HG03565 (cell line): ENCODE results near the gene NFKBIB.
"Not testable (repeated sequence)": the region's sequence is repeated elsewhere in the genome, so short reads cannot be mapped to it uniquely, and the experiment has no call there.

Source experiments
- ATAC-seq: cut with Tn5 transposase; IDR thresholded peaks from one replicate; pipeline ENCODE4 v1.9.1; 2021; ENCODE audit warnings: mild to moderate bottlenecking, moderate library complexity; ENCODE audit not compliant: unreplicated experiment

NFKBIB gene

DNA sequence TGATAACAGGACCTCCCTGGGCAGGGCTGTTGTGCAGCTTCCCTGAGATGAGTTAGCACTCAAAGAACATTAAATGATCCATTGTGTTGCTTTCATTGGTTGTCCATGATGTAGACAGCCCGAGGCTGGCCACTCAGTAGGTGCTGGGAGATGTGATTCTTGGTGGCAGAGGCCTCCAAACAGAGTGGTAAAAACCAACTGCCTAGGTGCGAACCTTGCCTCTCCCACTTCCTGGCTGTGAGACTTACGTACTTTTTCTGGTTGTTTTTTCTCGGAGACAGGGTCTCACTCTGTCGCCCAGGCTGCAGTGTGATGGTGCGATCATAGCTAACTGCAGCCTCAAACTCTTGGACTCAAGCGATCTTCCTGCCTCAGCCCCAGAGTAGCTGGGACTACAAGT is 24.6 kb downstream of the NFKBIB start:
- ATAC-seq: no peak

DNA sequence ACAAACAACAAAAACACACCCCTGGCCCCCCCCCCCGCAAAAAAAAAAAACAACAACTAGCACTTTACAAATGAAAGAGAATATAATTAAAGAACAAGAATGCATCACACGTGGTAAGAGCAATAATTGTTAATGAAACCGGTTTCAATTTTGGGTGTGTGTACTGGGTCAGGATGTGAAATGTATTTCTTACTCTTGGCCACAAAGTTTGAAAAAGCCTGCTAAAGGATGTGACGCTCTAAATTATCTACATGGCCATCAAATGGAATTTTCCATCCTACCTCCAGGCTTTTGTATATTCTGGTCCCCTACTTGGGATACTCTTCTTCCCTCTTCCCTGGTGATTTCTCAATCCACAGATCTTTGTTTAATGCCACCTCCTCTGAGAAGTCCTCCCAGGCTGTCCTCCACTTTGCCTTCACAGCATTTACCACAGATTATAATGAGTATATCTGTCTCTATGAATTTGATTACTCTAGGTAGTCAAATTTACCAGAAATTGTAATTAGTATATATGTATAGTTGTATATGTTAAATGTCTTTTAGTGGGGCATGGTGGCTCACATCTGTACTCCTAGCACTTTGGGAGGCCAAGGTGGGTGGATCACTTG is 28.7 kb downstream of the NFKBIB start:
- ATAC-seq: no peak

DNA sequence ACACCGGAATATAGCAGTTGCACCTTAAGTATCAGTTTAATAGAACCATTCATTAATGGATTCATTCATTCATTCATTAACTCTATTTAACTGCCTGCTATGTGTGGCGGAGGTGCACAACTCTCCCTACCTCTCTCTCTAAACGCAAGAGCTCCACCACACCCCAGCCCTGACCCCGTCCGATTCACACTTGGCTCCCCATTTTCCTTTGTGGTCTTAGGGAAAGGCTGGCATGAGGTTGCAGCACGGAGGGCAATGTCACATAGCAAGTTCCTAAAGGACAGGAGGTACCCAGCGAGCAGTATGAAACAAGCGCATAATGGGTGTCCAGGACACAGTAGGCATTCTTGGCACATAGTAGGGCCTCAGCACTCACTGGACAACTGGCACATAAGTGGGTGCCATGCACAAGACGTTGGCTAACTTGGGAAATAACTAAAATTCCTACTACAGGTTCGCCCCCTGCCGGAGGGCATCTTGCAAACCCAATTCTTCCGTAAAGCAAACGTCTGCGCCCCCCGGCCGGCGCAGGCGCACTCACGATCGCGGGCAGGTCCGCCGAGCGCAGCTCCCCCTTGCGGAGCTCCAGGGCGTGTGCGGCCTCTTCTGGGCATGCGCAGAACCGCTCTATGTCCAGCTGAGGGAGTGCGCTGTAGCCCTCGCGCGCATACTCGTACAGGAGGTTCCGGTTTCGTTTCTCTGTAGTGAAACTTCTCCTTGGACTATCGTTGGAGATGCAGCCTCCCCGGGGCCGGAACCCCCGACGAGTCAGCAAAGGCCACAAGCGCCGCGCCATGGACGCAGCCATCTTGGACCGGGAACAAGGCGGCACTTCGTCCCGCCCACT is 30.4 kb downstream of the NFKBIB start, which contains the start of gene SARS2:
TSS of gene SARS2 (minus strand) at position 835 of the 847 bp plus-strand sequence. CDS start at position 808, 27 bp downstream.
- ATAC-seq: peak; percentile 69

DNA sequence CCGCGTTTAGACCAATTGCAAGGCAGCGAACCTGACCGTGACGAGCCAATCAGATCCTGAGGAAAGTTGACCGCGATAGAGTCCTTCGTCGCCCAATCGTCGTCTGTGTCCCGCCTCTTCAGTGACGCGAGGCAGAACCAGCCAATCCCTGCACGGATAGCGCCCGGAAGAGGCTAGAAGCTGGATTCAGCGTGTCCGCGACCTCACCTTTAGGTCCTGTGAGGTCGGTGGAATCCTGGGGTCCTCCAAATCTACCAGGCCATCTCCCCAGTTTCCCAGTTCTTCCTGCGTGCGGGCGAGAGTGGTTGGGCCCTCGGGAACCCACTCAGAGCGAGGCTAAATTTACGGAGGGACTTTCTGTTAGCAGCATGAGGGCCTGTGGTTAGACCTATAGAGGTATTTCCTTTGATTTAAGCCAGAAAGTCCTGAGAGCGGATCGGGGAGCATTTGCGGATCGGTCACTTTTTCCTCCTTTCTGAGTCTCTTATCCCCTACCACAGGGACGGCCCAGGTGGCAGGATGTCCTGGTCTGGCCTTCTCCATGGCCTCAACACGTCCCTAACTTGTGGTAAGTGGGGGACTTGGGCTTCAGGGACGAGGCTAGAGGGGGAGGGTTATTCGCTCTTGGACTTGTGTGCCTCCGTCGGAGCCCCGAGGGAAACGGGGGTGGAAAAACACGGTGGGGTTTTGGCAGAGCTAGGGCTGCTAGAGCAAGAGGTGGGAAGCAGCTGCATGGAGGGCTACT is 31.2 kb downstream of the NFKBIB start, which contains the start of gene MRPS12:
TSS of gene MRPS12 (plus strand) at position 169 of the 745 bp plus-strand sequence. CDS start at position 520, 351 bp downstream.
- peak; percentile 81 for ATAC-seq

GRCh38 chr19:38931521-38931793 is 31.7 kb downstream of the NFKBIB start:
- ATAC-seq: no peak

- no peak for ATAC-seq
Observed at GRCh38 chr19:38932425-38933179, 32.8 kb downstream of the NFKBIB start.

DNA sequence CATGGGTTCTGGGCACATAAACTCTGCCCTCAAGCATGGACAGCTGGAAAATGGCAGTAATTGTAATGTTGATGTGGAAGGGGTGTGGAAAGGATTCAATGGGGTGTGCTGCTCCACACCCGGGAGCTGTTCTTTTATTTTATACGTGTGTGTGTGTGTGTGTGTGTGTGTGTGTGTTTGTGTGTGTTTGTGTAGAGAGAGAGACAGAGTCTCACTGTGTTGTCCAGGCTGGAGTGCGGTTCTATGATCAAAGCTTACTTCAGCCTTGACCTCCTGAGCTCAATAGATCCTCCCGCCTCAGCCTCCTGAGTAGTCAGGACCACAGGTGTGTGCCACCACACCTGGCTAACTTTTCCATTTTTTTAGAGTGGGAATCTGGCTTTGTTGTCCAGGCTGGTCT is 33.8 kb downstream of the NFKBIB start:
- ATAC-seq: no peak

- ATAC-seq: no peak
Observed at GRCh38 chr19:38939957-38940356, 40.2 kb downstream of the NFKBIB start.

DNA sequence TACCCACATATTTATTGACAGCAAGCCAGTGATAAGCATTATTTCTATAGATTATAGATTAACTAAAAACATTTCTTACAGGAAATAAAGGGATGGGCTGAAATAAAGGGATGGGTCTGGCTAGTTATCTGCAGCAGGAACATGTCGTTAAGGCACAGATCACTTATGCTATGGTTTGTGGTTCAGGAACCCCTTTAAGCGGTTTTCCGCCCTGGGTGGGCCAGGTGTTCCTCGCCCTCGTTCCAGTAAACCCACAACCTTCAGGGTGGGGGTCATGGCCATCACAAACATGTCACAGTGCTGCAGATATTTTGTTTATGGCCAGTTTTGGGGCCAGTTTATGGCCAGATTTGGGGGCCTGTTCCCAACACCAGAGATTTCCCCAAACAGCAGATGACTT is 41.7 kb downstream of the NFKBIB start:
- ATAC-seq: not testable (repeated sequence)

GRCh38 chr19:38941979-38942378 is 42.2 kb downstream of the NFKBIB start:
- ATAC-seq: no peak

GRCh38 chr19:38942471-38943181 is 42.9 kb downstream of the NFKBIB start:
- ATAC-seq: no peak

GRCh38 chr19:38944981-38945506 is 45.3 kb downstream of the NFKBIB start:
- no peak for ATAC-seq

- ATAC-seq: no peak
Observed at GRCh38 chr19:38945562-38946228, 45.9 kb downstream of the NFKBIB start.

- ATAC-seq: no peak
Observed at GRCh38 chr19:38946229-38947010, 46.7 kb downstream of the NFKBIB start.

DNA sequence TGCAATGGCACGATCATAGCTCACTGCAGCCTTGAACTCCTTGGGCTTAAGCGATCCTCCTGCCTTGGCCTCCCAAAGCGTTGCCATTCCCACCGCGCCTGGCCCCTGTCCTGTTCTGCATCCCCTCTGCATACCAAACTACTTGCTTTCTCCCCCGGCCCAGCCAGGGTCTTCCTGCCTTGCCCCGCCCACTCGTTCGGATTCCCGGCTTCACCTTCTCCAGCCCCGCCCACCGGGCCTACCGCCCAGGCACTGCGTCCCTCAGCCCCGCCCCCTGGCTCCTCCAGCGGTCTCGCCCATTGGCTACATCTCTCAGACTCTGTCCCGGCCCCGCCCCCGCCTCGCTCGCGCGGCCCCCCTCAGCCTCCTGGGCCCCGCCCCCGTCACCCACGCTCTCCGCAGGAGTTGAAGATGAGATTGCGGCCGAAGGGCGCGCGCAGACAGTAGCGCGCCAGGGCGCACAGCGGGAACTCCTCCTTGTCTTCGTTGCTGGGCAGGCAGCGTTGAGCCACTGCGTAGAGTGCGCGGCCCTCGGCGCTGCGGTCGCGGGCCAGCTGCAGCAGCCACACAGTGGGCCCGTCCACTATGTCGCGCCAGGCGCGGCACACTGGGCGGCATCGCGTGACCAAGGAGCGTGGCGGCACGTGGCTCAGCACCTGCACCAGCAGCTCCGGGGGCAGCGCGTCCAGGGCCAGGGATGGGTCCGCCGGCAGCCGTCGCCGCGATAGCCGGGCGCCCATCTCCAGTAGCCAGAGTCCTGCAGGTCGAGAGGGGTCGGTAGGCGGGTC is 50.0 kb downstream of the NFKBIB start:
- peak; percentile 49 for ATAC-seq

DNA sequence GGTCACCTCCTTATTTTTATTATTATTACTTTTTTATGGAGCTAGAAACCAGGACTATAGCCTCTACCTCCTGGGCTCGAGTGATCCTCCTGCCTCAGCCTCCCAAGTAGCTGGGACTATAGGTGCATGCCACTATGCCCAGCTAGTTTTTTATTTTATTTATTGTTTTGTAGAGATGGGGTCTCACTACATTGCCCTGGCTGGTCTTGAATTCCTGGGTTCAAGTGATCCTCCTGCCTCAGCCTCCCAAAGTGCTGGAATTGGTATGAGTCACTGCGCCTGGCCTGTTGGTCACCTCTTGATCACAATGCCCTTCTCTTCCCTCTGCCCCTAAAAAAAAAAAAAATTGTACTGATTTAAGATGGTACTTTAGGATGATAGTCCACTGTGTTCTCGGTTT is 51.4 kb downstream of the NFKBIB start:
- no peak for ATAC-seq

DNA sequence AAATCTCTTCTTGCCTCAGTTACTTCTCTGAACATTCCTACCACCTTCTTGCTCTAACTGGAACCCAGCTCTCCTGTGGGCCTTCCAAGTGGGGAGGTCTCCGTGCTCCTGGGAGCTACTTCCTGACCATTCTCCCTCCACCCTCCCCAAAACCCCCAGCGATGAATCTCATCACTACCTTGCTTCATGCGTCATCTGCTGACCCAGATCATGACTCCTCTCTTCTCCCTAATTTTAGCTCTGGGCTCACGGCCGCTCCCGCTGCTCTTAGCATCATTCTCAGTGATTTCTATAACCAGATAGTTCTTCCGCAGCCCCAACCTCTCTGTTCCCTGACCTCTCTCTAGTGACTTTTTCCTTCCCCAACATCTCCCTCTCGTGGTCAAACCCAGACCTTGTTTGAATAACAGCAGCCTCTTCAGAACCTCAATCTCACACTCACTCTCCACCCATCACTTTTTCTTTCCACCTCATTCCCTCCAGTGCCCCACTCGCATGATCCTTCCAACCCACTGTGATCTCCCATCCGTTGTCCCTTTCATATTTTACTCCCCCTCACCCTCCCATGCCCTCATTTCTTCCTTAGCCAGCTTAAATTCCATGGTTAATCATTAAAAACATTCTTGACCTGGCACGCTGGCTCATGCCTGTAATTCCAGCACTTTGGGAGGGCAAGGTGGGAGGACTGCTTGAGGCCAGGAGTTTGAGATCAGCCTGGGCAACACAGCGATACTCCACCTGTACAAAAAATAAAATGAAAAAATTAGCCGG is 52.8 kb downstream of the NFKBIB start:
- ATAC-seq: no peak
